Esophagus muscularis mucosa (tissue), 4 donors: ENCODE results near the gene SH3GL3. TPM values are rescaled to one million over a fixed set of nuclear protein-coding genes. Genes with fewer than 3 reads are reported as not detected.

Experiments
- DNase-seq: peaks from one replicate; pipeline ENCODE4 v3.0.0-alpha.2; 2017; ENCODE audit errors: extremely low spot score
- H3K27ac ChIP-seq, 4 donors: fragments of 200-600 bp; sonication (generic); replicated peaks in 1 of 4; 1 replicate in 3 of 4; 2 replicates in 1 of 4; pipeline ENCODE4 v1.5.1; 2016 to 2019; ENCODE audit warnings: mild to moderate bottlenecking in 1 of 4
- H3K27me3 ChIP-seq, 4 donors: fragments of 200-600 bp; sonication (generic); one replicate each; pipeline versions ENCODE4 v1.5.1 to v1.6.0; 2016 to 2019
- H3K36me3 ChIP-seq, 4 donors: fragments of 200-600 bp; sonication (generic); one replicate each; pipeline ENCODE4 v1.5.1; 2016 to 2019
- H3K4me1 ChIP-seq, 4 donors: fragments of 200-600 bp; sonication (generic); one replicate each; pipeline ENCODE4 v1.5.1; 2016 to 2019
- H3K4me3 ChIP-seq, 4 donors: fragments of 200-600 bp; sonication (generic); 1 replicate in 2 of 4; 2 replicates in 2 of 4; pipeline ENCODE4 v1.5.1; 2016 to 2019; ENCODE audit warnings: mild to moderate bottlenecking in 4 of 4, moderate library complexity in 1 of 4
- H3K9me3 ChIP-seq, 4 donors: fragments of 200-600 bp; sonication (generic); 1 replicate in 3 of 4; 2 replicates in 1 of 4; pipeline ENCODE4 v1.5.1; 2016 to 2019
- EP300 ChIP-seq: sonication (generic); formaldehyde crosslinking; IDR thresholded peaks from one replicate; pipeline ENCODE4 v1.6.1; 2017; ENCODE audit warnings: antibody characterized with exemption
- POLR2A ChIP-seq: fragments of 450-650 bp; IDR thresholded peaks from one replicate; pipeline ENCODE4 v1.6.1; 2017; ENCODE audit warnings: antibody characterized with exemption, moderate library complexity, mild to moderate bottlenecking, low read depth
- POLR2AphosphoS5 ChIP-seq, 2 donors: sonication (generic); formaldehyde crosslinking; IDR thresholded peaks; one replicate each; pipeline ENCODE4 v1.6.1; 2017; ENCODE audit warnings: antibody characterized with exemption in 2 of 2
- WGBS: methylation state at CpG from one replicate; pipeline ENCODE4 v1.1.5; 2018; 5-methylcytosine and 5-hydroxymethylcytosine counted together
- intact Hi-C: fragments of 100-400 bp; cut with DNase I; formaldehyde crosslinking; loops from one replicate; pipeline ENCODE4 v1.15.1; 2023
- total RNA-seq, 4 donors: library from RNA; depleted of rRNA; stranded (reverse); fragments of >200 nt; gene quantifications; one replicate each; pipeline versions ENCODE4 v1.1.0 to v1.2.1, GENCODE V29; 2016
- TF ChIP-seq, protein P1 (sequence below), 3 experiments: fragments of 200-600 bp in 2 of 3; fragments of 450-650 bp in 1 of 3; sonication (generic) in 2 of 3; IDR thresholded peaks; one replicate each; pipeline ENCODE4 v1.5.1; 2017 to 2019; ENCODE audit warnings: antibody characterized with exemption in 3 of 3, mild to moderate bottlenecking in 2 of 3, moderate library complexity in 1 of 3

The SH3GL3 gene
- total RNA-seq, 4 donors from 2014 or later = 0.19 TPM; not detected in 3

DNA sequence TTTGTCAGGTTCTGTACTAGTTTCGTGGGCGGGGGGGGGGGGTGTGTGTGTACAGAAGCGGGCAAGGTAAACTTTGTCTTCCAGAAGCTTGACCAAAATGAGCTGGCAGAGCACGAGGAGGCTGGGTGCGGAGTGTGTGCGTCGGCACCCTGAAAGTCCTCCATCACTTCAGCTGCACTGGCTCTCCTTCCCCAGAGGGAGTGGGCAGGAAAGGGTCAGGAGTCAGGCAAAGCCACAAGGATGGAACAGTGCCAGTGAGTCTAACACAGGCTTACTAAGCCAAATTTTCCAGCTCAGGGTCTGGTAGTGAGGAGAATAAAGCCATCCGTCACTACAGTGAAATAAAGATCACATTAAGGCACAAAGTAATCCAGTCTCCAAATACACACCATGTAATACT is 11.9 kb upstream of the SH3GL3 start:
- no peak for TF ChIP-seq EP300
- no peak for TF ChIP-seq POLR2A
- TF ChIP-seq, protein P1, sequence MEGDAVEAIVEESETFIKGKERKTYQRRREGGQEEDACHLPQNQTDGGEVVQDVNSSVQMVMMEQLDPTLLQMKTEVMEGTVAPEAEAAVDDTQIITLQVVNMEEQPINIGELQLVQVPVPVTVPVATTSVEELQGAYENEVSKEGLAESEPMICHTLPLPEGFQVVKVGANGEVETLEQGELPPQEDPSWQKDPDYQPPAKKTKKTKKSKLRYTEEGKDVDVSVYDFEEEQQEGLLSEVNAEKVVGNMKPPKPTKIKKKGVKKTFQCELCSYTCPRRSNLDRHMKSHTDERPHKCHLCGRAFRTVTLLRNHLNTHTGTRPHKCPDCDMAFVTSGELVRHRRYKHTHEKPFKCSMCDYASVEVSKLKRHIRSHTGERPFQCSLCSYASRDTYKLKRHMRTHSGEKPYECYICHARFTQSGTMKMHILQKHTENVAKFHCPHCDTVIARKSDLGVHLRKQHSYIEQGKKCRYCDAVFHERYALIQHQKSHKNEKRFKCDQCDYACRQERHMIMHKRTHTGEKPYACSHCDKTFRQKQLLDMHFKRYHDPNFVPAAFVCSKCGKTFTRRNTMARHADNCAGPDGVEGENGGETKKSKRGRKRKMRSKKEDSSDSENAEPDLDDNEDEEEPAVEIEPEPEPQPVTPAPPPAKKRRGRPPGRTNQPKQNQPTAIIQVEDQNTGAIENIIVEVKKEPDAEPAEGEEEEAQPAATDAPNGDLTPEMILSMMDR (IDR thresholded peaks at IDR 0.05) = no peak
- TF ChIP-seq POLR2AphosphoS5 (IDR thresholded peaks at IDR 0.05) = no peak
- intact Hi-C loops = loop anchor here (10.0 kb wide), 1 partner anchor 600 kb away; no protein-coding TSS in a partner anchor
- Histone ChIP-seq H3K27me3 (peaks cover 0 to 20% (median 0%) of the 10 kb centered on the region in 4 donors), H3K9me3 (no peaks in the 10 kb centered on the region), H3K4me3 (no peak overlapping the region), H3K4me1 (no peaks in the 10 kb centered on the region), H3K27ac (no peak overlapping the region), H3K36me3 (no peaks in the 10 kb centered on the region)
- 49% methylated on average over 8 of the region's 8 CpGs for WGBS
- no peak for DNase-seq

DNA sequence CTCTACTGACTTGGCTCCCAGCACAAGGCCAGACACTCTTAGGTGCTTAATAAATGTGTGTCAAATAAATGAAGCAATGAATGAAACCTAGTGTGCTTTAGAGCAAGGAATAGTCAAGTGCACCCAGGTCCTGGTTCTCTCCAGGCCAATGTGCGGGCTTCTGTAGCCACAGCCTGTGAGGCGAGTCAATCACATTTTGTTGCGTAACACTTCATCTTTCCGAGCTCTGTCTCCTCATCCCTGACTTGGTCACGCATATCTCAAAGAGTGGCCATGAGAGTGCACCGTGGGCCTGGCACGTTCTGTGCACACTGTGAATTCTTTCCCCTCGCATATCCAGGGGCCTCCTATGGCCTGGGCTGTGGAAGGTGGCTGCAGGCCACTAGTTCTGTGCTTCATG is 11.4 kb upstream of the SH3GL3 start:
- 83% methylated on average over 2 of the region's 8 CpGs for WGBS
- intact Hi-C loops = loop anchor here (10.0 kb wide), 1 partner anchor 599 kb away; no protein-coding TSS in a partner anchor
- no peak for DNase-seq

DNA sequence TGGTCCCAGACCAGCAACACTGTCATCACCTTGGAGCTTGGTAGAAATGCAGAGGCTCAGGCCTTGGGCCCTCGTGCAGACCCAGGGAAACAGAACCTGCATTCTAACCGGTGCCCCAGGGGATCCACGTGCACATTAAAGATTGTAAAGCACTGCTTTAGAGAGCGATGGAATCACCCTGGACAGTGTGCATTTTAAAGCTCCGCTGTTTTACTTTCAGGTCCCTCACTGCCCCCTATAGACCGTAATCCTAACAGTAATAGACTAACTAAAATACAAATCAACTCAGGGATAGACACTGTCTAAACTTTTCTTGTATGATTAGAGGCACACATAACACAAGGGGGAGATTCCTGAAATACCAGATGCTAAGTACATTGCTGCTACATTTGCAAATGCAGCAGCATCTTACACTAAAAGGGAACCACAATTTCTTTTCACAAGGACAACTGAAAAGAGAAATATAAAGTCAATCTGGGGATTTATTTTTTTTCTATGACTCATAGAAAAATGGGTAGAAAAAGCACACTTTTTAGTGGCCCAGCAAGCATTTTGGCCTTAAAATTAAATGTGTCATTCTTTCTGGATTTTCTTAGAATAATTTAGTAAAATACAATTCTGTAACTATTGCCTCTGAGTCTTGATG is 10.5 kb upstream of the SH3GL3 start:
- Histone ChIP-seq H3K36me3 (no peaks in the 10 kb centered on the region), H3K4me1 (no peaks in the 10 kb centered on the region), H3K27ac (no peak overlapping the region), H3K27me3 (peaks cover 0 to 20% (median 0%) of the 10 kb centered on the region in 4 donors), H3K4me3 (no peak overlapping the region), H3K9me3 (no peaks in the 10 kb centered on the region)
- intact Hi-C loops = loop anchor here (10.0 kb wide), 1 partner anchor 598 kb away; no protein-coding TSS in a partner anchor
- DNase-seq = peak; percentile 80
- WGBS = 24% methylated on average over 6 of the region's 6 CpGs
- TF ChIP-seq, protein P1 (IDR thresholded peaks at IDR 0.05) = peak; percentile 7 to 22 (median 22)
- no peak for TF ChIP-seq POLR2A

More for the DNA sequence above, 11.4 kb upstream of the SH3GL3 start:
- Histone ChIP-seq H3K27me3 (peaks cover 0 to 20% (median 0%) of the 10 kb centered on the region in 4 donors), H3K36me3 (no peaks in the 10 kb centered on the region), H3K27ac (no peak overlapping the region), H3K4me1 (no peaks in the 10 kb centered on the region), H3K4me3 (no peak overlapping the region), H3K9me3 (no peaks in the 10 kb centered on the region)
- TF ChIP-seq EP300 (no peak), POLR2AphosphoS5 (IDR thresholded peaks at IDR 0.05) (no peak), POLR2A (no peak)

DNA sequence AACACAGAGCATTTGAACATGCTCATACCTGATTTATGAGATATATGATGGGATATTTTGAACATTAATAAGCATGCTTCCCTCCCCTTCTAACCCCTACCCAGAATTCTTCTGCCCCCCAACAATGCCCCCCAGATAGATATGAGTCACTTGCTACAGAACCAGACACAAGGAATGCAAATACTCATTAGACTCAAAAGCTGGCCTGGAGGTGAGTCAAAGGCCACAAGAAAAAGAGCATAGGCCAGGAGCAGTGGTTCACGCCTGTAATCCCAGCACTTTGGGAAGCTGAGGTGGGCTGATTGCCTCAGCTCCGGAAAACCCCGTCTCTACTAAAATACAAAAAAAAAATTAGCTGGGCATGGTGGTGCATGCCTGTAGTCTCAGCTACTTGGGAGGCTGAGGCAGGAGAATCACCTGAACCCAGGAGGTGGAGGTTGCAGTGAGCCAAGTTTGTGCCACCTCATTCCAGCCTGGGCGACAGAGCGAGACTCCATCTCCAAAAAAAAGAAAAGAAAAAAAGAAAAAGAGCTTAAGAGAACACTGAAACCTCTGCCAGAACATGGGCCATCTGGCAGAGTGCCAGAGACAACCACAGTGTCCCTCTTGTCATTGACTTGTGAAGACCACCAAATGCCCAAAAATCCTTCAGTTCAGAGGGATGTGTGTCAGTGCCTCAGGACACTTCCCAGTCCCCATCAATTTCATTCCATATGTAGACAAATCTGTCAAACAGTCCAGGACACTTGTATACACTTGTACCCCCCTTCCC is 3.9 kb upstream of the SH3GL3 start:
- 86% methylated on average over 5 of the region's 5 CpGs for WGBS
- H3K4me1 ChIP-seq = peaks cover 8 to 19% (median 17%) of the 10 kb centered on the region in 4 donors
- intact Hi-C loops = no loop called here
- H3K9me3 ChIP-seq = no peaks in the 10 kb centered on the region
- H3K36me3 ChIP-seq = no peaks in the 10 kb centered on the region
- no peak for DNase-seq
- H3K27ac ChIP-seq = no peak overlapping the region
- H3K4me3 ChIP-seq = no peak overlapping the region
- peaks cover 0 to 43% (median 0%) of the 10 kb centered on the region in 4 donors for H3K27me3 ChIP-seq
- TF ChIP-seq, protein P1 (IDR thresholded peaks at IDR 0.05) = no peak
- no peak for TF ChIP-seq EP300
- no peak for TF ChIP-seq POLR2AphosphoS5 (IDR thresholded peaks at IDR 0.05)
- TF ChIP-seq POLR2A = no peak

DNA sequence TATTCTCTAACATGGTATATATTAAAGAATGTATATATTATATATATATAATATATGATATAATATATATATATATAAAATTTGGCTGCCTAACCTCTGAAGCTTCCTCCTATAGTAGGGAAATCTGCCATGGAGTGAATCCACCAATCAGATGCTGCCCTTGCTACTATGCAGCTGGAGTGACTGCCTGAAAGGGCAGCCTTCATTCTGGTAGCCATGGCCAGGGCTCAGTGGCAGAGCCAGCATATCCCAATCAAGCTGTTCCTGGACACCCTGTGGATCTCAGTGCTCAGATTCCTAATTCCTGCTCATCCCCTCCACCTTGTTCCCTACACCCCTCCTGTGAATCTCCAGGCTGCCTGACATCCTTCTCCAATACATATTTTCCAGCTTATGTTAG is 2.2 kb upstream of the SH3GL3 start:
- no peaks in the 10 kb centered on the region for H3K9me3 ChIP-seq

More for the DNA sequence above, 2.2 kb upstream of the SH3GL3 start:
- Histone ChIP-seq H3K27me3 (peaks cover 0 to 47% (median 0%) of the 10 kb centered on the region in 4 donors), H3K27ac (no peak overlapping the region), H3K4me3 (no peak overlapping the region), H3K36me3 (no peaks in the 10 kb centered on the region), H3K4me1 (peaks cover 8 to 19% (median 18%) of the 10 kb centered on the region in 4 donors)
- intact Hi-C loops = loop anchor here (5.0 kb wide), 1 partner anchor 302 kb away; no protein-coding TSS in a partner anchor
- DNase-seq = no peak
- TF ChIP-seq, protein P1 (IDR thresholded peaks at IDR 0.05) = no peak
- no peak for TF ChIP-seq EP300
- no peak for TF ChIP-seq POLR2A
- no peak for TF ChIP-seq POLR2AphosphoS5 (IDR thresholded peaks at IDR 0.05)
